Brain pericyte (primary cell): ENCODE results near the gene ATP13A3.

Source experiments
- DNase-seq: peaks from one replicate; pipeline ENCODE4 v3.0.0-alpha.2; 2012; ENCODE audit warnings: low read depth, low spot score

Gene ATP13A3

GRCh38 chr3:194440756-194441155 lies 46.0 kb downstream of the ATP13A3 start:
- no peak for DNase-seq

- DNase-seq = no peak
These were observed 46.8 kb downstream of the ATP13A3 start for GRCh38 chr3:194439881-194440550.

GRCh38 chr3:194434503-194434902 lies 52.3 kb downstream of the ATP13A3 start:
- DNase-seq = no peak

GRCh38 chr3:194431554-194431953 lies 55.2 kb downstream of the ATP13A3 start:
- no peak for DNase-seq

GRCh38 chr3:194425399-194425798 lies 61.4 kb downstream of the ATP13A3 start:
- no peak for DNase-seq

GRCh38 chr3:194424953-194425352 lies 61.8 kb downstream of the ATP13A3 start:
- no peak for DNase-seq

- no peak for DNase-seq
These were observed 62.4 kb downstream of the ATP13A3 start for GRCh38 chr3:194424373-194424772.

- DNase-seq = no peak
These were observed 63.5 kb downstream of the ATP13A3 start for GRCh38 chr3:194423317-194423716.

- DNase-seq = no peak
These were observed 64.6 kb downstream of the ATP13A3 start for GRCh38 chr3:194422188-194422587.

GRCh38 chr3:194418671-194419070 lies 68.1 kb downstream of the ATP13A3 start:
- DNase-seq = no peak

- no peak for DNase-seq
These were observed 79.4 kb downstream of the ATP13A3 start for GRCh38 chr3:194407423-194407822.

- no peak for DNase-seq
These were observed 81.0 kb downstream of the ATP13A3 start for GRCh38 chr3:194405766-194406165.

- no peak for DNase-seq
These were observed 82.2 kb downstream of the ATP13A3 start for GRCh38 chr3:194404365-194405140.

- DNase-seq = no peak
These were observed 84.9 kb downstream of the ATP13A3 start for GRCh38 chr3:194401868-194402329.

- no peak for DNase-seq
These were observed 85.5 kb downstream of the ATP13A3 start for GRCh38 chr3:194401346-194401745.

- no peak for DNase-seq
These were observed 86.9 kb downstream of the ATP13A3 start for GRCh38 chr3:194399874-194400411.

GRCh38 chr3:194399166-194399565 lies 87.6 kb downstream of the ATP13A3 start, which contains the start of gene GP5:
GP5 (minus strand) TSS chr3:194399266; CDS start chr3:194398282, 984 bp downstream.
- no peak for DNase-seq

- DNase-seq = no peak
These were observed 89.0 kb downstream of the ATP13A3 start for GRCh38 chr3:194397757-194398312.

GRCh38 chr3:194396859-194397756 lies 89.7 kb downstream of the ATP13A3 start:
- DNase-seq = no peak

- DNase-seq = no peak
These were observed 90.3 kb downstream of the ATP13A3 start for GRCh38 chr3:194396539-194396858.

- no peak for DNase-seq
These were observed 90.8 kb downstream of the ATP13A3 start for GRCh38 chr3:194395778-194396538.
